Measurements from ENCODE around the gene MDM2. TPM values are rescaled to one million over a fixed set of nuclear protein-coding genes. Genes with fewer than 3 reads are reported as not detected.

MDM2 gene
- total and polyA plus RNA-seq, 2 of the 13 experiments (the other 11 are each of a cell fraction or from before 2014, with no cell fraction given), result 29.3 to 314 TPM

GRCh38 chr12:68812553-68813241 lies 4.7 kb downstream of the MDM2 start:
- in situ Hi-C loops (cut with HindIII; ENCODE audit: extremely low pct_ligation_motif_present, low pct_unique_long_range_greater_than_20kb), result no loop called here
- no peak overlapping the region for H3K27ac ChIP-seq (ENCODE audit: extremely low read length, insufficient read depth, low read length)
- H2AFZ ChIP-seq (ENCODE audit: low read length), result no peak overlapping the region
- ATAC-seq (no peak), FAIRE-seq (no peak), DNase-seq (ENCODE audit: low spot score) (no peak)
- H3K4me2 ChIP-seq (ENCODE audit: low read depth, low read length), result peak overlapping the region; percentile 76
- peaks cover 64% of the 10 kb centered on the region for H4K20me1 ChIP-seq (ENCODE audit: insufficient read depth, low read length)
- ChIA-PET POLR2A (interaction anchor here (0.9 to 8.3 kb wide), 5 partner anchors 9 to 66 kb away, joined by 3 to 54 read pairs (median 5); partner anchors contain the start of gene SLC35E3), CTCF (ENCODE audit: low intra/inter-chr PET ratio, low total read pairs) (no interaction called here)
- no peaks in the 10 kb centered on the region; a peak in 1 of 5 replicates for H3K27me3 ChIP-seq (ENCODE audit: control insufficient read depth in 1 of 2, insufficient read depth in 2 of 2, low read length in 2 of 2)
- peaks cover 3 to 43% of the 10 kb centered on the region in 2 experiments for H3K36me3 ChIP-seq (replicated peaks in 1 of 2; ENCODE audit: control insufficient read depth in 1 of 2, insufficient read depth in 2 of 2, low read length in 2 of 2)
- H3K9me3 ChIP-seq (ENCODE audit: low read length), result no peaks in the 10 kb centered on the region
- intact Hi-C loops (cut with micrococcal nuclease; ENCODE audit: unreplicated experiment), result no loop called here
- H3K9ac ChIP-seq (ENCODE audit: insufficient read depth, low read depth, low read length), result peak overlapping the region; percentile 58
- TF ChIP-seq RBFOX2 (IDR thresholded peaks at IDR 0.05; ENCODE audit: low read depth, low read length), result peak; percentile 67; the same call in 1 of the 2 replicates
- TF ChIP-seq ZNF704 (CRISPR knock-in tag; IDR thresholded peaks at IDR 0.05; ENCODE audit: borderline replicate concordance), result no peak
- no peak for TF ChIP-seq ZC3H4 (CRISPR knock-in tag; IDR thresholded peaks at IDR 0.05; ENCODE audit: borderline replicate concordance)
- TF ChIP-seq ZNF282 (IDR thresholded peaks at IDR 0.05; ENCODE audit: partially characterized antibody), result no peak
- TF ChIP-seq MLLT10 (CRISPR knock-in tag; IDR thresholded peaks at IDR 0.05), result 0 out of 2 replicates have a peak, but pooled peaks have one; percentile 10
- TF ChIP-seq MAF1 (CRISPR knock-in tag; IDR thresholded peaks at IDR 0.05; ENCODE audit: borderline replicate concordance), result no peak
- no peak for TF ChIP-seq RBM39 (IDR thresholded peaks at IDR 0.05; ENCODE audit: low read depth, low read length, poor library complexity, severe bottlenecking)
- TF ChIP-seq ASH2L (IDR thresholded peaks at IDR 0.05; ENCODE audit: insufficient read length, low read depth, low read length), result peak; percentile 30
- peak; percentile 59 for TF ChIP-seq RBM22 (optimal IDR thresholded peaks at IDR 0.05; ENCODE audit: low read length)
- TF ChIP-seq ZNF563 (CRISPR knock-in tag; IDR thresholded peaks at IDR 0.05), result no peak
- peak overlapping the region; percentile 82 to 94 (median 88) for H3K4me3 ChIP-seq (replicated peaks in 1 of 3; ENCODE audit: insufficient read depth in 1 of 3, low read depth in 2 of 3, low read length in 3 of 3)
- BruUV-seq (replicated peaks), result no TSS peak
- peaks cover 54% of the 10 kb centered on the region for H3K4me1 ChIP-seq (ENCODE audit: insufficient read depth, low read length)
- peaks cover 91% of the 10 kb centered on the region for H3K79me2 ChIP-seq (ENCODE audit: insufficient read depth, low read length)
- 0% methylated on average over 1 of the region's 1 CpG for WGBS (ENCODE audit: low lambda C conversion rate)

All from HepG2 (cell line).